K562 (cell line): Measurements from ENCODE around the gene PSD4. TPM values are rescaled to one million over a fixed set of nuclear protein-coding genes. Genes with fewer than 3 reads are reported as not detected.
A peak's percentile ranks its signal among the peaks of the same experiment; 100 is the strongest.

Source experiments
- ATF7 ChIP-seq: fragments of 450-650 bp; IDR thresholded peaks from 2 replicates; pipeline ENCODE4 v1.7.1; 2014; ENCODE audit warnings: mild to moderate bottlenecking, moderate library complexity
- BHLHE40 ChIP-seq: IDR thresholded peaks from 2 replicates; pipeline ENCODE4 v1.6.1; 2011; ENCODE audit warnings: low read length, improper control_type of control experiment
- E2F6 ChIP-seq, 2 experiments: IDR thresholded peaks; 2 replicates each; pipeline ENCODE4 v1.6.1; 2011; ENCODE audit warnings: borderline replicate concordance in 1 of 2, control low read depth in 1 of 2, low read depth in 1 of 2, low read length in 1 of 2, mild to moderate bottlenecking in 1 of 2, mixed read lengths in 1 of 2, moderate library complexity in 1 of 2; ENCODE audit not compliant: insufficient read depth in 1 of 2, insufficient read length in 1 of 2, poor library complexity in 1 of 2, severe bottlenecking in 1 of 2; ENCODE audit errors: extremely low read depth in 1 of 2
- FOS ChIP-seq: IDR thresholded peaks from 3 replicates; pipeline ENCODE4 v1.6.1; 2011; ENCODE audit not compliant: insufficient read length; ENCODE audit errors: extremely low read depth
- FOSL1 ChIP-seq: fragments of 200-800 bp; sonication (Bioruptor generic); conservative IDR thresholded peaks from 2 replicates; pipeline ENCODE4 v1.6.1; 2016; ENCODE audit warnings: missing genetic modification characterization, missing compliant biosample characterization
- ILF3 ChIP-seq: fragments of 450-650 bp; IDR thresholded peaks from 2 replicates; pipeline ENCODE4 v1.6.1; 2018; ENCODE audit warnings: antibody characterized with exemption, mild to moderate bottlenecking, moderate library complexity, borderline replicate concordance
- MBD2 ChIP-seq: sonication (generic); IDR thresholded peaks from 2 replicates; pipeline ENCODE4 v1.6.1; 2016; ENCODE audit warnings: low read depth, borderline replicate concordance
- MCM5 ChIP-seq: fragments of 450-650 bp; IDR thresholded peaks from 2 replicates; pipeline ENCODE4 v1.6.1; 2016; ENCODE audit warnings: low read depth
- MTA1 ChIP-seq: fragments of 450-650 bp; IDR thresholded peaks from 2 replicates; pipeline ENCODE4 v1.6.1; 2017; ENCODE audit warnings: borderline replicate concordance
- PTBP1 ChIP-seq: fragments of 200-400 bp; formaldehyde crosslinking; IDR thresholded peaks from 2 replicates; pipeline ENCODE4 v1.6.1; 2017; ENCODE audit warnings: low read depth, low read length
- RCOR1 ChIP-seq, 2 experiments: IDR thresholded peaks; 2 replicates each; pipeline ENCODE4 v1.6.1; 2012; ENCODE audit warnings: low read depth in 2 of 2, low read length in 2 of 2, borderline replicate concordance in 1 of 2, improper control_type of control experiment in 1 of 2
- TAF1 ChIP-seq: IDR thresholded peaks from 2 replicates; pipeline ENCODE4 v1.6.1; 2011; ENCODE audit warnings: mild to moderate bottlenecking, low read length, moderate library complexity; ENCODE audit not compliant: insufficient read depth, control insufficient read depth, severe bottlenecking; ENCODE audit errors: extremely low read depth
- ZNF551 ChIP-seq: fragments of 250-450 bp; sonication (Bioruptor Pico); IDR thresholded peaks from 2 replicates; pipeline ENCODE4 v1.5.0; 2021; ENCODE audit warnings: mild to moderate bottlenecking, moderate library complexity
- polyA plus RNA-seq, 8 experiments: library from polyadenylated mRNA; depleted of rRNA in 4 of 8; stranded (reverse) in 5 of 8; unstranded in 3 of 8; fragments of >200 nt; fragmentation: Nextera tagmentation in 2 of 8; fragmentation: Illumina TruSeq in 1 of 8; extraction: Ambion mirVana in 2 of 8; extraction: Trizol in 1 of 8; gene quantifications; 2 replicates each; pipeline versions ENCODE4 v1.2.1 to v1.2.3, GENCODE V29; 2011 to 2014; ENCODE audit warnings: inconsistent platforms in 1 of 8, missing spikeins in 1 of 8
- total RNA-seq, 7 experiments: library from RNA; depleted of rRNA in 6 of 7; stranded (reverse); fragments of >200 nt in 6 of 7; fragmentation: Illumina TruSeq in 2 of 7; extraction: Trizol in 2 of 7; gene quantifications; 2 replicates each; pipeline versions ENCODE4 v1.2.1 to v1.2.3, GENCODE V29; 2011 to 2021; ENCODE audit warnings: low replicate concordance in 1 of 7
- TF ChIP-seq, protein P1 (sequence below): sonication (generic); formaldehyde crosslinking; IDR thresholded peaks from 2 replicates; pipeline ENCODE4 v1.8.0; 2022; ENCODE audit warnings: mild to moderate bottlenecking, missing genetic modification reagents
- TF ChIP-seq, protein P2 (sequence below): sonication (generic); formaldehyde crosslinking; IDR thresholded peaks from 2 replicates; pipeline ENCODE4 v1.4.0; 2020; ENCODE audit warnings: mild to moderate bottlenecking, missing genetic modification reagents
- TF ChIP-seq, protein P3 (sequence below): fragments of 450-650 bp; formaldehyde crosslinking; conservative IDR thresholded peaks from 2 replicates; pipeline ENCODE4 v1.4.0; 2022; ENCODE audit warnings: mild to moderate bottlenecking, missing genetic modification characterization

PSD4 gene
- total and polyA plus RNA-seq, 9 of the 15 experiments (the other 6 are each of a cell fraction or from before 2014, with no cell fraction given): 0.46 to 54.0 (median 20.8) TPM

DNA sequence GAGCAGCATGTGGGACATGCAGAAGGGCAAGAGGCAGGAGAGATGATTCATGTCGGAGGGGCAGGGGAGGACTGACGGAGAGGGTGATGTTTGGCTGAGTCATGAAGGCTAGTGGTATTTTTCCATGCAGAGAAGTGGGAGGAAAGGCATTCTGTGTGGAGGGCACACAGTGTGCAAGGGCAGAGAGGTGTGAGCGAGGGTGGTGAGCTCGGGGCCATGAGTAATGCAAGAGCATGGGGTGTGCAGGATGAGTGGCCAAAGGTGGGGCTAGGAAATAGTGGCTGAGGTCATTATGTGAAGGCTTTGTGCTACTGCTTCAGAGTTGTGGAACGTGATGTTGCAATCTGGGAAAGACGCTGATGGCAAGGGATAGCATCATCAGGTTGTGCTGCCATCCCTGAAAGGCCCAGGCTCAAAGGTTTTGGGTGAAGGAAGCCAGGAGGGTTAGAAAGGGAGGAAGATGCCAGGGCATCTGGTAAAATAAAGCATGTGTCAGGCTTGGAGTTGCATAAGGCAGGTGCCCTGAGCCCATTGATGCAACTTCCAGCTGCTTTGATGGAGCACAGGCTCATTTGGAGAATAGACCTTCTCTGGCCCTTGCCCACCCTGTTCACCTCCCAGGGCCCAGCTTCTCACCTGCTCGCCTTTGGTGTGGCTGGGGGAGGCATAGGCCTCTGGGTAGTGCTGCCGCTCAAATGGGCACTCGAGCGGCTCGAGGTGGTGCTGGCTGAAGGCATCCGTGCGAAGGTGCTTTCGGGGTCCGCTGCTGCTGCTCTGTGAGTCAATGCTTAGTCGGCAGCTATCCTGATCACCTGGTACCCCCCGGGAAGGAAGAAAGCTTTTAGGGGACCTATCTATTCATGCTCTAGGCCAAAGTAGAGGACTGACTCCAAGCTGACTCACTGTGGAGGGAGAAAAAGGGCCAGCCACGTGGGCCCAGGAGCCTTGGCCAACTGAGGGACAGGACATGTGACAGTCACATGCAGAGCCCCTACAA is 67.4 kb downstream of the PSD4 start (continued):
- TF ChIP-seq, protein P1, sequence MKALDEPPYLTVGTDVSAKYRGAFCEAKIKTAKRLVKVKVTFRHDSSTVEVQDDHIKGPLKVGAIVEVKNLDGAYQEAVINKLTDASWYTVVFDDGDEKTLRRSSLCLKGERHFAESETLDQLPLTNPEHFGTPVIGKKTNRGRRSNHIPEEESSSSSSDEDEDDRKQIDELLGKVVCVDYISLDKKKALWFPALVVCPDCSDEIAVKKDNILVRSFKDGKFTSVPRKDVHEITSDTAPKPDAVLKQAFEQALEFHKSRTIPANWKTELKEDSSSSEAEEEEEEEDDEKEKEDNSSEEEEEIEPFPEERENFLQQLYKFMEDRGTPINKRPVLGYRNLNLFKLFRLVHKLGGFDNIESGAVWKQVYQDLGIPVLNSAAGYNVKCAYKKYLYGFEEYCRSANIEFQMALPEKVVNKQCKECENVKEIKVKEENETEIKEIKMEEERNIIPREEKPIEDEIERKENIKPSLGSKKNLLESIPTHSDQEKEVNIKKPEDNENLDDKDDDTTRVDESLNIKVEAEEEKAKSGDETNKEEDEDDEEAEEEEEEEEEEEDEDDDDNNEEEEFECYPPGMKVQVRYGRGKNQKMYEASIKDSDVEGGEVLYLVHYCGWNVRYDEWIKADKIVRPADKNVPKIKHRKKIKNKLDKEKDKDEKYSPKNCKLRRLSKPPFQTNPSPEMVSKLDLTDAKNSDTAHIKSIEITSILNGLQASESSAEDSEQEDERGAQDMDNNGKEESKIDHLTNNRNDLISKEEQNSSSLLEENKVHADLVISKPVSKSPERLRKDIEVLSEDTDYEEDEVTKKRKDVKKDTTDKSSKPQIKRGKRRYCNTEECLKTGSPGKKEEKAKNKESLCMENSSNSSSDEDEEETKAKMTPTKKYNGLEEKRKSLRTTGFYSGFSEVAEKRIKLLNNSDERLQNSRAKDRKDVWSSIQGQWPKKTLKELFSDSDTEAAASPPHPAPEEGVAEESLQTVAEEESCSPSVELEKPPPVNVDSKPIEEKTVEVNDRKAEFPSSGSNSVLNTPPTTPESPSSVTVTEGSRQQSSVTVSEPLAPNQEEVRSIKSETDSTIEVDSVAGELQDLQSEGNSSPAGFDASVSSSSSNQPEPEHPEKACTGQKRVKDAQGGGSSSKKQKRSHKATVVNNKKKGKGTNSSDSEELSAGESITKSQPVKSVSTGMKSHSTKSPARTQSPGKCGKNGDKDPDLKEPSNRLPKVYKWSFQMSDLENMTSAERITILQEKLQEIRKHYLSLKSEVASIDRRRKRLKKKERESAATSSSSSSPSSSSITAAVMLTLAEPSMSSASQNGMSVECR (CRISPR knock-in tag): no peak
- TF ChIP-seq, protein P2, sequence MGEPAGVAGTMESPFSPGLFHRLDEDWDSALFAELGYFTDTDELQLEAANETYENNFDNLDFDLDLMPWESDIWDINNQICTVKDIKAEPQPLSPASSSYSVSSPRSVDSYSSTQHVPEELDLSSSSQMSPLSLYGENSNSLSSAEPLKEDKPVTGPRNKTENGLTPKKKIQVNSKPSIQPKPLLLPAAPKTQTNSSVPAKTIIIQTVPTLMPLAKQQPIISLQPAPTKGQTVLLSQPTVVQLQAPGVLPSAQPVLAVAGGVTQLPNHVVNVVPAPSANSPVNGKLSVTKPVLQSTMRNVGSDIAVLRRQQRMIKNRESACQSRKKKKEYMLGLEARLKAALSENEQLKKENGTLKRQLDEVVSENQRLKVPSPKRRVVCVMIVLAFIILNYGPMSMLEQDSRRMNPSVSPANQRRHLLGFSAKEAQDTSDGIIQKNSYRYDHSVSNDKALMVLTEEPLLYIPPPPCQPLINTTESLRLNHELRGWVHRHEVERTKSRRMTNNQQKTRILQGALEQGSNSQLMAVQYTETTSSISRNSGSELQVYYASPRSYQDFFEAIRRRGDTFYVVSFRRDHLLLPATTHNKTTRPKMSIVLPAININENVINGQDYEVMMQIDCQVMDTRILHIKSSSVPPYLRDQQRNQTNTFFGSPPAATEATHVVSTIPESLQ (CRISPR knock-in tag): no peak
- TF ChIP-seq ILF3: no peak
- 0 out of 2 replicates have a peak, but pooled peaks have one; percentile 12 for TF ChIP-seq MBD2
- no peak for TF ChIP-seq PTBP1
- peak; percentile 40 for TF ChIP-seq FOS
- TF ChIP-seq FOSL1 (tag): peak; percentile 97
- TF ChIP-seq, protein P3, sequence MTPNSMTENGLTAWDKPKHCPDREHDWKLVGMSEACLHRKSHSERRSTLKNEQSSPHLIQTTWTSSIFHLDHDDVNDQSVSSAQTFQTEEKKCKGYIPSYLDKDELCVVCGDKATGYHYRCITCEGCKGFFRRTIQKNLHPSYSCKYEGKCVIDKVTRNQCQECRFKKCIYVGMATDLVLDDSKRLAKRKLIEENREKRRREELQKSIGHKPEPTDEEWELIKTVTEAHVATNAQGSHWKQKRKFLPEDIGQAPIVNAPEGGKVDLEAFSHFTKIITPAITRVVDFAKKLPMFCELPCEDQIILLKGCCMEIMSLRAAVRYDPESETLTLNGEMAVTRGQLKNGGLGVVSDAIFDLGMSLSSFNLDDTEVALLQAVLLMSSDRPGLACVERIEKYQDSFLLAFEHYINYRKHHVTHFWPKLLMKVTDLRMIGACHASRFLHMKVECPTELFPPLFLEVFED (CRISPR knock-in tag): peak; percentile 90; the same call in 1 of the 2 replicates
- no peak for TF ChIP-seq MCM5
- TF ChIP-seq TAF1: no peak
- peak; percentile 32; the same call in 1 of the 2 replicates for TF ChIP-seq ATF7
- no peak for TF ChIP-seq MTA1
- peak in 1 of 2 experiments; percentile 46; a peak in 1 of 4 replicates for TF ChIP-seq RCOR1 (IDR thresholded peaks at IDR 0.05; ENCODE audit: borderline replicate concordance in 1 of 2, low read depth in 2 of 2, low read length in 2 of 2)
- peak in 1 of 2 experiments; percentile 63 for TF ChIP-seq E2F6 (IDR thresholded peaks at IDR 0.05; ENCODE audit: borderline replicate concordance in 1 of 2, extremely low read depth in 1 of 2, insufficient read depth in 1 of 2, insufficient read length in 1 of 2, low read depth in 1 of 2, low read length in 1 of 2, poor library complexity in 1 of 2, severe bottlenecking in 1 of 2)
- peak; percentile 71 for TF ChIP-seq BHLHE40
- no peak for TF ChIP-seq ZNF551 (CRISPR knock-in tag)
